GM21423 (cell line): Measurements from ENCODE around the gene METTL23.

Experiments used
- ATAC-seq: cut with Tn5 transposase; IDR thresholded peaks from one replicate; pipeline ENCODE4 v1.9.1; 2021; ENCODE audit warnings: mild to moderate bottlenecking, moderate library complexity; ENCODE audit not compliant: unreplicated experiment

The METTL23 gene

GRCh38 chr17:76755285-76755684, 28.6 kb downstream of the METTL23 start:
- no peak for ATAC-seq

- ATAC-seq, result no peak
Observed at GRCh38 chr17:76757256-76757655, 30.6 kb downstream of the METTL23 start.

GRCh38 chr17:76758570-76758969, 31.9 kb downstream of the METTL23 start:
- ATAC-seq, result no peak

- ATAC-seq, result no peak
Observed at GRCh38 chr17:76772842-76773525, 46.3 kb downstream of the METTL23 start.

GRCh38 chr17:76775021-76775600, 48.5 kb downstream of the METTL23 start:
- ATAC-seq, result no peak

GRCh38 chr17:76781056-76781982, 54.7 kb downstream of the METTL23 start:
- ATAC-seq, result no peak

- ATAC-seq, result no peak
Observed at GRCh38 chr17:76783146-76783545, 56.5 kb downstream of the METTL23 start.
